Measurements from ENCODE around the gene SIN3A.
"Not testable (repeated sequence)": the region's sequence is repeated elsewhere in the genome, so short reads cannot be mapped to it uniquely, and the experiment has no call there.

SIN3A gene

GRCh38 chr15:75355369-75355768 lies 96.1 kb downstream of the SIN3A start:
- Histone ChIP-seq H3K36me3 (ENCODE audit: insufficient read depth, low read length) (peaks cover 33% of the 10 kb centered on the region), H3K4me3 (ENCODE audit: low read length) (no peak overlapping the region), H3K27me3 (ENCODE audit: insufficient read depth, low read length) (no peaks in the 10 kb centered on the region), H3K4me1 (ENCODE audit: insufficient read depth, low read length) (no peaks in the 10 kb centered on the region), H3K9me3 (ENCODE audit: insufficient read depth, low read depth, low read length) (no peaks in the 10 kb centered on the region), H3K27ac (ENCODE audit: low read depth, low read length) (no peak overlapping the region), H3K9ac (ENCODE audit: low read depth, low read length) (no peak overlapping the region)
- 89% methylated on average over 4 of the region's 4 CpGs for WGBS

GRCh38 chr15:75354454-75354853 lies 97.0 kb downstream of the SIN3A start:
- H3K27ac ChIP-seq (ENCODE audit: low read depth, low read length), result no peak overlapping the region
- no peak overlapping the region for H3K9ac ChIP-seq (ENCODE audit: low read depth, low read length)
- WGBS, result 86% methylated on average over 7 of the region's 7 CpGs
- no peak overlapping the region for H3K4me3 ChIP-seq (ENCODE audit: low read length)
- H3K9me3 ChIP-seq (ENCODE audit: insufficient read depth, low read depth, low read length), result no peaks in the 10 kb centered on the region
- H3K36me3 ChIP-seq (ENCODE audit: insufficient read depth, low read length), result peaks cover 27% of the 10 kb centered on the region
- H3K4me1 ChIP-seq (ENCODE audit: insufficient read depth, low read length), result no peaks in the 10 kb centered on the region
- peaks cover 4% of the 10 kb centered on the region for H3K27me3 ChIP-seq (ENCODE audit: insufficient read depth, low read length)

- Histone ChIP-seq H3K9ac (ENCODE audit: low read depth, low read length) (no peak overlapping the region), H3K27me3 (ENCODE audit: insufficient read depth, low read length) (peaks cover 12% of the 10 kb centered on the region), H3K4me1 (ENCODE audit: insufficient read depth, low read length) (no peaks in the 10 kb centered on the region), H3K27ac (ENCODE audit: low read depth, low read length) (no peak overlapping the region), H3K9me3 (ENCODE audit: insufficient read depth, low read depth, low read length) (no peaks in the 10 kb centered on the region), H3K36me3 (ENCODE audit: insufficient read depth, low read length) (peaks cover 19% of the 10 kb centered on the region), H3K4me3 (ENCODE audit: low read length) (no peak overlapping the region)
- 90% methylated on average over 7 of the region's 7 CpGs for WGBS
These were observed 97.9 kb downstream of the SIN3A start for GRCh38 chr15:75353604-75354003.

DNA sequence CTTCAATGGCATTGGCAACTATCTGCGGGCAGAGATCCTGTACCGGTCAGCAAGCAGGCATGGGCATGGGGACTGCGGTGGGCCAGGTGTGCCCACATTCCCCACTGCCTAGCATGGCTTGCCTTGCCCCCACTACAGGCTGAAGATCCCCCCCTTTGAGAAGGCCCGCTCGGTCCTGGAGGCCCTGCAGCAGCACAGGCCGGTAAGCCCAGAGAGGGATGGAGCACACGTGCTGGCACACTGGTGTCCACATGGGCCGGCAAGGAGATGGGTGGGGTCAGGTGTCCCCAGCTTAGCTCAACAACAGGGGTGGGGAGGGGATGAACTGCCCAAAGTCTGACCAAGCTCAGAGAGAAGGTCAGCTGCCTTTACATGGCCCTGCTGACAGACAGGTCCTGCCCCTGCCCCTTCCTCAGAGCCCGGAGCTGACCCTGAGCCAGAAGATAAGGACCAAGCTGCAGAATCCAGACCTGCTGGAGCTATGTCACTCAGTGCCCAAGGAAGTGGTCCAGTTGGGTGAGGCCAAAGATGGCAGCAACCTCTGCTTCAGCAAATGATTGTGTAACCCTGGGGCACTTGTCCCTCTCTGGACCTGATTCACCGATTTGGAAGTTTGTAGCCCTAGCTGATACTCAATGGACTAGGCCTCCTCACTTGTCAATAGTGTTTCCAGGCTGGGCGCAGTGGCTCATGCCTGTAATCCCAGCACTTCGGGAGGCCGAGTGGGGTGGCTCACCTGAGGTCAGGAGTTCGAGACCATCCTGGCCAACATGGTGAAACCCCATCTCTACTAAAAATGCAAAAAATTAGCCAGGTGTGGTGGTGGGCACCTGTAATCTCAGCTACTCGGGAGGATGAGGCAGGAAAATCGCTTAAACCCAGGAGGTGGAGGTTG lies 99.1 kb downstream of the SIN3A start:
- no peak overlapping the region for H3K4me3 ChIP-seq (ENCODE audit: low read length)
- H3K27me3 ChIP-seq (ENCODE audit: insufficient read depth, low read length), result peaks cover 24% of the 10 kb centered on the region
- no peak overlapping the region for H3K27ac ChIP-seq (ENCODE audit: low read depth, low read length)
- no peaks in the 10 kb centered on the region for H3K9me3 ChIP-seq (ENCODE audit: insufficient read depth, low read depth, low read length)
- H3K4me1 ChIP-seq (ENCODE audit: insufficient read depth, low read length), result no peaks in the 10 kb centered on the region
- WGBS, result 95% methylated on average over 16 of the region's 16 CpGs
- H3K36me3 ChIP-seq (ENCODE audit: insufficient read depth, low read length), result peaks cover 10% of the 10 kb centered on the region; the same call in 1 of the 2 replicates
- H3K9ac ChIP-seq (ENCODE audit: low read depth, low read length), result no peak overlapping the region

- no peaks in the 10 kb centered on the region for H3K36me3 ChIP-seq (ENCODE audit: insufficient read depth, low read length)
- H3K27me3 ChIP-seq (ENCODE audit: insufficient read depth, low read length), result peaks cover 40% of the 10 kb centered on the region
- no peaks in the 10 kb centered on the region for H3K9me3 ChIP-seq (ENCODE audit: insufficient read depth, low read depth, low read length)
- no peak overlapping the region for H3K4me3 ChIP-seq (ENCODE audit: low read length)
- no peak overlapping the region for H3K9ac ChIP-seq (ENCODE audit: low read depth, low read length)
- H3K4me1 ChIP-seq (ENCODE audit: insufficient read depth, low read length), result no peaks in the 10 kb centered on the region
- no peak overlapping the region for H3K27ac ChIP-seq (ENCODE audit: low read depth, low read length)
- 89% methylated on average over 7 of the region's 7 CpGs for WGBS
These were observed 100.7 kb downstream of the SIN3A start for GRCh38 chr15:75350601-75351361.

GRCh38 chr15:75349851-75350588 lies 101.5 kb downstream of the SIN3A start:
- Histone ChIP-seq H3K27ac (ENCODE audit: low read depth, low read length) (no peak overlapping the region), H3K9me3 (ENCODE audit: insufficient read depth, low read depth, low read length) (no peaks in the 10 kb centered on the region), H3K4me1 (ENCODE audit: insufficient read depth, low read length) (no peaks in the 10 kb centered on the region), H3K36me3 (ENCODE audit: insufficient read depth, low read length) (no peaks in the 10 kb centered on the region), H3K4me3 (ENCODE audit: low read length) (no peak overlapping the region), H3K9ac (ENCODE audit: low read depth, low read length) (no peak overlapping the region), H3K27me3 (ENCODE audit: insufficient read depth, low read length) (peaks cover 45% of the 10 kb centered on the region)
- 92% methylated on average over 9 of the region's 9 CpGs for WGBS

GRCh38 chr15:75349351-75349669 lies 102.2 kb downstream of the SIN3A start:
- not testable (repeated sequence) for H3K36me3 ChIP-seq (ENCODE audit: insufficient read depth, low read length); H3K9me3 ChIP-seq (ENCODE audit: insufficient read depth, low read depth, low read length); H3K4me1 ChIP-seq (ENCODE audit: insufficient read depth, low read length); H3K27ac ChIP-seq (ENCODE audit: low read depth, low read length); H3K4me3 ChIP-seq (ENCODE audit: low read length); H3K9ac ChIP-seq (ENCODE audit: low read depth, low read length)
- WGBS, result 90% methylated on average over 8 of the region's 8 CpGs
- peaks cover 45% of the 10 kb centered on the region for H3K27me3 ChIP-seq (ENCODE audit: insufficient read depth, low read length)

DNA sequence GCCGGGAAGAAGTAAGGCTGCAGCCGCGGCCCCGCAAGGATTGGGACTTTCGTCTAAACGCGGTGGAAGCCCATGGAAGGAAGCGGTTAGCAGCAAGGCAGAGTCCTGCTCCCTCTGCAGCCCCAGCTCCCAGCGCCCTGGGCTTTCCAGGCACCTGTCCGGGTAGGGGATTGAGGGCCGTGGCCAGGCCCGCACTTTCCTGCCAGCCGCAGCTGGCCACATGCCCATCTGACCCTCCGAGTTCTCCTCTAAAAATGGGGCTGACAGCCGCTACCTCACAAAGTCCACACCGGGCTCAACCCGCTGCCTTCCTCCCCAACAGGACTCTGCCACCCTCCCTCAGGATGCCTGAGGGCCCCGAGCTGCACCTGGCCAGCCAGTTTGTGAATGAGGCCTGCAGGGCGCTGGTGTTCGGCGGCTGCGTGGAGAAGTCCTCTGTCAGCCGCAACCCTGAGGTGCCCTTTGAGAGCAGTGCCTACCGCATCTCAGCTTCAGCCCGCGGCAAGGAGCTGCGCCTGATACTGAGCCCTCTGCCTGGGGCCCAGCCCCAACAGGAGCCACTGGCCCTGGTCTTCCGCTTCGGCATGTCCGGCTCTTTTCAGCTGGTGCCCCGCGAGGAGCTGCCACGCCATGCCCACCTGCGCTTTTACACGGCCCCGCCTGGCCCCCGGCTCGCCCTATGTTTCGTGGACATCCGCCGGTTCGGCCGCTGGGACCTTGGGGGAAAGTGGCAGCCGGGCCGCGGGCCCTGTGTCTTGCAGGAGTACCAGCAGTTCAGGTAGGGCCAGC lies 102.7 kb downstream of the SIN3A start:
- peak overlapping the region; percentile 69 for H3K9ac ChIP-seq (ENCODE audit: low read depth, low read length)
- no peaks in the 10 kb centered on the region for H3K4me1 ChIP-seq (ENCODE audit: insufficient read depth, low read length)
- H3K4me3 ChIP-seq (ENCODE audit: low read length), result peak overlapping the region; percentile 83
- H3K27me3 ChIP-seq (ENCODE audit: insufficient read depth, low read length), result peaks cover 45% of the 10 kb centered on the region
- no peaks in the 10 kb centered on the region for H3K9me3 ChIP-seq (ENCODE audit: insufficient read depth, low read depth, low read length)
- WGBS, result 41% methylated on average over 46 of the region's 46 CpGs
- H3K27ac ChIP-seq (ENCODE audit: low read depth, low read length), result no peak overlapping the region
- no peaks in the 10 kb centered on the region for H3K36me3 ChIP-seq (ENCODE audit: insufficient read depth, low read length)

DNA sequence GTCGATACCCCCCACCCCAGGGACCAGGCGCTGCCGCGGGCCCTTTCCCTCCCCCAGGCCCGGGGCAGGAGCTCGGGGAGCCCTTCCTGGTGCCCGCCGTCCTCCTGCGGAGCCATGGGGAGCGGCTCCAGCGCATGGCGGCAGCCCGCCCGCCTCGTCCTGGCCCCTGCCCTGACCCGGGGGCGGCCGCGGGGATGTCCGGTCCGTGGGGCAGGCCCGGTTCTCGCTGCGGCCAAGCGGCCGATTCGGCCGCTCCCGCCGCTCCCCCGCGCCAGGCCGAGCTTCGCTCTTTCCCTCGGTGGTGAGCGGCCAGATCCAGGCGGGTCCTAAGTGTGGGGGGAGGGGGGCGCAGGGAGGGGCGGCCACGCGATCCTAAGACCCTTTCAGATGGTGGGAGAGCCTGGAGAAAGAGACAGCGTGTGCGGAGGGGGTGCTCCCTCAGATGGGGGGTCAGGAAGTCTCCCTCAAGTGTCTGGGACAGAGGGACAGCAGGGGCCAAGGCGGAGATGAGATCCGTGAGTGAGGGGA lies 103.4 kb downstream of the SIN3A start:
- Histone ChIP-seq H3K9me3 (ENCODE audit: insufficient read depth, low read depth, low read length) (no peaks in the 10 kb centered on the region), H3K36me3 (ENCODE audit: insufficient read depth, low read length) (no peaks in the 10 kb centered on the region), H3K4me3 (ENCODE audit: low read length) (peak overlapping the region; percentile 83), H3K27me3 (ENCODE audit: insufficient read depth, low read length) (peaks cover 45% of the 10 kb centered on the region), H3K4me1 (ENCODE audit: insufficient read depth, low read length) (no peaks in the 10 kb centered on the region), H3K27ac (ENCODE audit: low read depth, low read length) (no peak overlapping the region), H3K9ac (ENCODE audit: low read depth, low read length) (peak overlapping the region; percentile 69)
- under 1% methylated on average over 45 of the region's 45 CpGs for WGBS

GRCh38 chr15:75347222-75348033 lies 104.1 kb downstream of the SIN3A start:
- Histone ChIP-seq H3K4me3 (ENCODE audit: low read length) (peak overlapping the region; percentile 83), H3K27ac (ENCODE audit: low read depth, low read length) (no peak overlapping the region), H3K4me1 (ENCODE audit: insufficient read depth, low read length) (no peaks in the 10 kb centered on the region), H3K27me3 (ENCODE audit: insufficient read depth, low read length) (peaks cover 45% of the 10 kb centered on the region), H3K9me3 (ENCODE audit: insufficient read depth, low read depth, low read length) (no peaks in the 10 kb centered on the region), H3K9ac (ENCODE audit: low read depth, low read length) (peak overlapping the region; percentile 69), H3K36me3 (ENCODE audit: insufficient read depth, low read length) (no peaks in the 10 kb centered on the region)
- WGBS, result under 1% methylated on average over 65 of the region's 65 CpGs

Data from HUES64 (cell line).